CD4-positive, alpha-beta T cell treated with Interleukin-1 beta for 1 hour (primary cell): ENCODE measurements around the gene CCDC24.

ENCODE experiments used
- DNase-seq, 2 donors: peaks; one replicate each; pipeline ENCODE4 v3.0.0-alpha.2; 2020 to 2022

The CCDC24 gene

GRCh38 chr1:44000122-44000665 lies 8.8 kb downstream of the CCDC24 start:
- no peak for DNase-seq

GRCh38 chr1:44002165-44002564 lies 10.8 kb downstream of the CCDC24 start:
- no peak for DNase-seq

DNA sequence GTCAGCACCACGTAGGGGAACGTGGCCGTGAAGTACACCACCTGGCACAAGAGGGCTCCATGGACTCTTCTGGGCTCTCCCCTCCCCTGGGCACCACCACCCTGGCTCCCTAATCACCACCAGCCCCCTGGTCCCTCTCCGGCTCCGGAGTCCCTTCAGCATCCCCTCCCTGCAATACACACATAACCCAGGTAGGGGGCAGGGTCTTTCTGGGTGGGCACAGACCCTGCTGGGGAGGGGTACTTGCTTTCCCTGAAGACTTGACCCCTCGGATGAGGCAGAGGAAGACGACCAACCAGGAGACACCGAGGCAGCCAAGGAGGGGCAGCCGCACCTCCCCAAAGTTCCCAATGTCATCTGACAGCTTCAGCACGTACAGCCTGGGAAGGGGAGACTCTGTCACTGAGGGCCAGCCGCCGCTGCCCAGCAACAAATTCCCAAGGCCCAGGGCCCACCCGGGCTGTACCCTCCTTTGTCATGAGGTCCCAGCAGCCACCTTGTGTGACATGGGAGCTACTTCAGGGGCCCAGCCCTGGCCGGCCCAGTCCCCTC lies 11.3 kb downstream of the CCDC24 start:
- DNase-seq: no peak

DNA sequence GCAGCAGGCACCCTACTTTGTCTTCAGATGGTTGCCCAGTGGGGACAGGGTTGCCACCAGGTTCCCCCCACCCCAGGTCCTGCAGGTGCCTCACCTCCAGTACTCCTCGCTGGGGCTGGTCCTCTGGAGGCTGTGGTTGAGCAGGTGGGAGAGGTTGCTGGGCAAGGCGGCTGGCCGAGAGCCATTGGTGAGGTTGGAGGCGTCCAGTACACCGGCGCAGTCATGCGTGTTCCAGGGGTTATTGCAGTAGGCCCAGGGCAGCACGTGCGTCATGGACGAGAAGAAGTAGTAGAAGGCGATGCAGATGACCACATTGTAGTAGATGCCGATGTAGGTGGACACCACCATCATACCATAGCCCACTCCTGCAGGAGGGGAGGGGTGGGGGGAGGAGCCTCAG lies 16.9 kb downstream of the CCDC24 start:
- DNase-seq: no peak

GRCh38 chr1:44010935-44011471 lies 19.6 kb downstream of the CCDC24 start:
- no peak for DNase-seq

DNA sequence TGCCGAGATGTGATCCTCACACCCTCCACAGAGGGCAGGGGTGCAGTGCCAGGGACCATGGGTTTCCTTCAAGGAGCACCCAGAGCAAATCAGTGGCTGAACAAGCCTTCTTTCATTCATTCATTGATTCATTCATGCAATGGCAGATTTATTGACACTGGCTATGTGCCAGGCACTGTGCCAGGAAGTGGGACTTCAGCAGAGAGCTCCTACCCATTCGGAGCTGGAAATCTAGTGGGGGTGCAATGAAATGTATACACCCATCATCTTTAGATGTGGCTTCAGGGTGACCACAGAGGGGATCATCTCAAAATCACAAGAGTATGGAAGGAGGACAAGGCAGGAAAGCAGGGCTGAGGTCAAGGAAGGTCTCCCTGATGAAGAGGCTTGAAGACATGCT lies 21.0 kb downstream of the CCDC24 start:
- DNase-seq: no peak

DNA sequence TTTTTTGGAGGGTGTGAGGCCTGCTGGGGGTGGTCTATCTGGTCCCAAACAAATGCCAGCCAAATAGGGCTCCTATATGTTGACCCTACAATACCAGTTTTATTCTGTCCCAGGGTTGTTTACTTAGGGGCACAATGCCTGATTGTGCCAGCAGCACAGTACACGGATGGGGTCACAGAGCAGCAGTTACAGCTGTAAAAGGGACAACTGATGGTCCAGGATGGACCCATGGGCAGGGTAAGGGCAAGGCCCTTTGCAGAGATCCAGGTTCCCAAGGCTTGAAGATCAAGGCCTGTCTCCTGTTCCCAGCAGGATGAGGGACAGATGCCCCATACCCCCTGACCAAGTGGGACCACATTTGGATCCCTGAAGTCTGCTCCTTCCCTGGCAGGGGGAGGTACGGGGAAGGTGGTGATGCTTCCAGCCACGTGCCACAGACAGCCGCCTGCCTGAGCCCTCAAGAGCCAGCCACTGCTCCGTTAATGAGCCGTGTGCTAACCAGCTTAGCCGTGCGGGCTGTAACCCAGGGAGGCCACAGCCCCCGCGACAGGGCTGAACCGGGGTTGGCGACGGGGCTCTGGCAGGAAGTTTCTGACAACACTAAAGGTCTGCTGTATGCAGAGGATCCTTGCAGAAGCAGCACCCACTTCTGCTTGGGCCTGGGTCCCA lies 21.7 kb downstream of the CCDC24 start:
- no peak for DNase-seq

DNA sequence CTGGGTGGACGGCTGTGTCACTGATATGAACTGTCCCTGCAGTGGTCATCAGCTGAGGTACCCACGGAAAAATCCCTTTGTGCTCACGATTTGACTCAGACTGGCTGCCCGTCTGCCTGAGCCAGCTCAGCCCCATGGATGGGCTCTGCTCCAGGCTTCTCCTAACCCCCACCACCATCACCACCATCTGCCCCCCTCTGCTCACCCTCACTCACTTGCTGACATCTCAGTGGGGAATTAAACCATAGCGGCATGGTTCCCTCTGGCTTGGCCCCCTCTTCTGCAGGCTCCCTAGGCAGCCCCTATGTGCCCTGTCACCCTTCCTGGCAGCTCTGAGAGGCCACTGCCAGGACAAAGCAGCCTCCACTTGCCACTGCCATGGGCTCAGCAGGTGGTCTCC lies 22.6 kb downstream of the CCDC24 start:
- DNase-seq: no peak

DNA sequence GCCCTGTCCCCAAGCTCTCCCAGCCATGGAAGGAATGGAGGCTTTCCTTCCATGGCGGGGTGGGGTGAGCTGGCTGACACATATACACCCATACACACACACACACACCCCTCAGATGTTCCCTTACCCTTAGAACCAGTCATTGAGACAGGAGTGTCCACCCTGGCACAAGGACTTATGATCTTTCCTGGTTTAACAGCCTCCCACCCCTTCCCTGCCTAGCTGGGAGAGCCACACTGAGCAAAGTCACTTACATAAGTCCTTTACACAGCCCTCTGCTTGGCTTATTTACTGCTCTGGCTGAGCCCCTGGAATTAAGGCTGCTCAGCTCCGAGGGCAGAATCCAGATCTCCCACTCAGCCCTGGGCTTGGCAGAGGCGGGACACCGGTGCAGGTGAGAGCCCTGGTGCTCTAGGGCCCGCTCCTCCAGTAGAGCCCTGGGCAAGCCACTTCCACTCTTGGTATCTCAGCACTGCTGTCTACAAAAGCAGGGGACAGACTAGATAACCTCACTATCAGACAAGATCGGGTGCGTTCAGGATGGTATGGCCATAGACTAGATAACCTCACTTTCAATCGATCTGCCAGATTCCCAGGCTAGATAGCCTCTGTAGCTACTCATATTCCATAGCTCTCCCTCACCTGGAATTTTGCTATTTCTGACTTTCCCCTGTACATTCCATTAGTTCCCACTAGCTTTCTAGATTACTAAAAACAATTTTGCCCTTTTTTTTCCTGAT lies 23.1 kb downstream of the CCDC24 start:
- DNase-seq: no peak

DNA sequence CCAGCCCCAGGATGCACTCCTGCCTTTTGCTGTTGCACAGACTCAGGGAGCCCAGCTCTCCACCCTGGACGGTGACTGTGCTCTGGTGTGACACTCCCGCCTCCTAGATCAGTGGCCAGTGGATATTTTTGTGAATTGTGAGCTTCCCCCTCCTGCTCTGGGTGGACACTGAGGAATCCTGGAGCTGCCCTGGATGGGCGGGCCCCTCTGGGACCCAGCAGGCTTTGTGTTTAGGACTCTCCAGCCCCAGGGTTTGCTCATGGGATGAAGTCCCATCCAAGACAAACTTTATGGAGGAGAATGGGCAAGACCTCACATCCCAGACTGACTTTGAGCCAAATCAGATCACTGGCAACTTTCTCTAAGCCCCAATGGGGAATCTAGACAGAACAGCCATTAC lies 23.8 kb downstream of the CCDC24 start:
- DNase-seq: no peak

DNA sequence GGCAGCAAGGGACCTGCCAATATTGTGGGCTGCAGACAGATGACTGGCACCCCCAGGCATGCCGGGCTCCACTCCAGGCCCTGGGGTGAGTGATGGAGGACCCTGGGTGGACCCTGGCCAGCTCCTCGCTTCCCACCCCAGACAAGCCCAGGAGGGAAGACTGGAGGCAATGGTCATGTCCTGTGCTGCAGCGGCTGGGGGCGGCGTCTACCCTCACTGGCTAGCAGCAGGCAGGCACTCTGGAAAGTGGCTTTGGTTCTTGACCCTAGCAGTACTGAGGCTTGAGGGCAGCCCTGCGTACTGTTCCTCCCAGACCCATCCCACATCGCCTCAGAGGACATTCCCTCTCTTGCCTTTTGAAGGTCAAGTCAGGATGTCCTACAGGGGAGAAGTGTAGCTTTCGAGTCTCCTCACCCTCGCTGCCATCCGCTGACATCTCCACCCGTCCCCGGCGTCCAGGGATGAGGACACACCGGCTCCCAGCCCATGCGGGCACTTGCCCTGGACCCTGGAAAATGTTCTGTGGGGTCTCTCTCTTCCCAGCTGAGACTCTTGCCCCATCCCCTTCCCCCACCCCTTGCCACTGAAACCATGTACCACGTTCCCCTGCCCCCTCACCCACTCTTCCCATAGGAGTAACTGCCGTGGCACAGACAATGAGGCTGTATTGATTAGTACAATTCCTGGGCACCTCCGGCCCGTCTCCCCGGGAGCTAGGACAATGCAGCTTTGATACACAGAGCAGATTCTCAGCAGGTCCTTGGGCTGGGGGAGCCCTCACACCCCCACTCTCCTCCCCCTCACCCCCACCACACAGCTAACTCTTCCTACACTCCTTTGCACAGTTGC lies 24.9 kb downstream of the CCDC24 start:
- DNase-seq: no peak

- DNase-seq: no peak
These were observed 25.5 kb downstream of the CCDC24 start for GRCh38 chr1:44016890-44017400.

DNA sequence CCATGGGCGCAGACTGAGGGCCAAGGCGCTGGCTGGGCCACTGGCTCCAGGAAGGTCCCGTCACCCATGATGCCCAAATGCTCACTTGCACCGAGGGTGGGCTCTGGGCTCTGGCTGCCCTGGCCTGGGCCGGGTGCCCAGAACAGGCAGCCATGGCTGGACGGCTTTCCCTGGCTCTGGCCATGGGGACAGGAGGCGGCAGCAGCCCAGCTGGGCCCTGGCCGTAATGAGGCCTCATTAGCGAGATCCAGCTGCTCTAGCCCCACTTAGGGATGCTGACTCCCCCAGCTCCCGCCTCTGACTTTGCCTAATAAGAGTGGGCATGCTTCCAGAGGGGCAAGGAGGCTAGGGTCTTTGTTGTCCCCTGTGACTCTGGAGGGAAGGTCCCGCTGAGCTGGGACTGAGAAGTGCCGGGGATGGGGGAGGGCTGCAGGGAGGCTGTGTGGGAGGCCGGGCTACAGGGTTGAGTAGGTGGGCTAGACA lies 28.1 kb downstream of the CCDC24 start:
- DNase-seq: no peak

DNA sequence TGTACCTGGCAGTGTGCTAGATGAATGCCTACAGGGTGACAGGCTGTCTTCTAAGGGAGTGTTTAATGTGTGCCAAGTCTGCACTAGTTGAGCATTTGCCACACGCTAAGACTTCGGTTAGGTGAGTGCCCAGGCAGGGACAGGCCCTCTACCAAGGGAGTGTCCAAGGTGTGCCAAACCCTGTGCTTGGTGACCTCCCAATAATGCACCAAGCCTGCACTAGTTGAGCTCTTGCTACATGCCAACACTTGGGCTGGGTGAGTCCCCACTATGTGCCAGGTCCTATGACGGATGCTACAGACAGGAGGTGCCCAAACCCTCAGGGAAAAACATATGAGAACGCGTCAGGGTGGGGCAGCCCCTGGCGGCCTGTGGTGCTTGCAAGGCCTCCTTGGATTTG lies 29.1 kb downstream of the CCDC24 start:
- DNase-seq: no peak

DNA sequence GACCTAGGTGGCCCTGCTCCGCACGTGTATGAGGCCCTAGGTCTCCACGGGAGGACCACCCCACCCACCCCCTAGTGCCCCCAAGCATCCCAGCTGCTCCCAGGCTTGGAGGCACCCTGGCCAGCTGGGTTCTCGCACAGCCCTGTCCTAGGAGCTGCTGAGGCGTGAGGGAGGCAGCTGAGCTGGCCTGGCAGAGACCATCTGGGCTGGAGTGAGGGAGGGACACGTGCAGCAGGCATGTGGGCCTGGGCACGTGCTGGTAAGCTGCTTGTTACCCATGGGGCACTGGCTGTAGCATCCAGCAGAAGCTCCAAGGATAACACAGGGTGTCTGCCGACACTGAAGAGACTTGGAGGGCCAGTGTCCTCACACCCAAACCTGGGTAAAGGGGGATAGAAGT lies 29.8 kb downstream of the CCDC24 start:
- DNase-seq: no peak

DNA sequence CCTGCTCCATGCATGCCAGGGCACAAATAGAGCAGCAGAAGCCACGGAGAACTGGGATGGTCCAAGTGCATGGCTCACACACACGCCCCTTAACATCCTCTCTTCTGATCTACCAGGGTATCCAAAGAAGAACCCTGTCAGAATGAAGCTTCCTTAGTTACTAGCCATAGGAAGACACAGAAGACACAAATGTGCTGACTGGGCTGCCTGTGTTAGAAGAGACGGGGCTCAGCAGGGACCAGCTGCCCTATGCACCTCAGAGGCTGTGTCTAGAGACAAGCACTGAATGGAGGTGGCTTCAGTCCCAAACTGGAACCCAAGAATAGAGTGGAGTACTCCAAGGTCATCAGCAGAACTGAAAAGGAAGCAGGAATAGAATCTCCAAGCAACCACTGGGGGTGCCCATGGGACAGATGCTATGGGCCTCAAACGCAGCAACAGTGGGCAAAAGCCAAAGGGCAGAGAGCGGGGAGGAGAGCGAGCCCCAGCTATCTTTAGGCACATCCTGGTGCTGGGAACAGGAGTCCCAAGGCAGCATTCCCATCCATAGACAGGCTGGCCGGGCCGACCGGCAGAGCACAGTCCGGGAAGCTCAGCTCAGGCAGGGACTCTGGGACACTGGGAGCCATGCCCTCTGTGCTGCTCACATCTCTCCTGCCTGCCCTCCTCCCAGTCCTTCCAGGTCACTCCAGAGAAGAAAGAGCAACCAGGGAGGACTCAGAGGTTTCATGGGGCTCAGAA lies 30.4 kb downstream of the CCDC24 start:
- DNase-seq: no peak

GRCh38 chr1:44024031-44024902 lies 32.9 kb downstream of the CCDC24 start:
- DNase-seq: no peak

GRCh38 chr1:44024903-44025525 lies 33.6 kb downstream of the CCDC24 start:
- DNase-seq: no peak

DNA sequence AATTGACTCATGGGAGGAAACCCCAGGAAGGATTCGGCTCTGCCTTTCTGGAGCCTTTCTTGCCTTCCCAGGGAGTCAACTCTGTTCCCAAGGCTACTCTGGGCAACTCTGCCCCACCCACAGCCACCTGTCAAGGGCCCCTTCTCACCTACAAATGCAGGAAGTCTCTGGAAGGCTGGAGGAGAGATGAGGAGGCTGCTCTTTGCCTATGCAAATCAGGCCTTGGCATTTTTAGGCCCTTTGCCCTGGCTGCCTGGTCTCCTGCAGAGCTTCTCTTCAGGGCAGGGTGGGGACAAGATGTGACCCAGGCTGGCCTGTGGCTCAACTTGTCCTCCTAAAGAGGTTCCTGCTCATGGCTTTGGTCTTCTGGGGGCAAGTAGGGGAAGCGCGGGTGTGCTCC lies 34.4 kb downstream of the CCDC24 start:
- DNase-seq: no peak

DNA sequence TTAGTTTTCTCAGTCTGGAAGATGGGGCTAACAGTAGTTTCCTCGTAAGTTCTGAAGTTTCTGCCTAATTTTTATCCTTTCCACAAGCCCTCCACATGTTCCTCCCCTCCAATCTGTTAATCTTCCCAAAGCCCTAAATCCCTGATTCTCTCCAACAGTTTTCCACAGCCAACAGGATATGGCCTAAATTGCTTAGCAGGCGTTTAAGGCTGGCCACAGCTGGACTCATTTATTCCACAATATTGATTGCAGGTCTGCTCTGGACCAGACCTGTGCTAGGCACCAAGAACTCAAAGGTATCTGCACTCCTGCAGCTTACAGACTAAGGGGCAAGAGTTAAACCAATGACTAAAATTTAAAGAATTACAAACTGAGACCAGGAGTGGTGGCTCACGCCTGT lies 35.9 kb downstream of the CCDC24 start:
- no peak for DNase-seq
